NCI-H1105 (cell line): Measurements from ENCODE around the gene PRR22.

Source experiments
- DNase-seq: peaks from one replicate; lab custom pipeline; 2025; lab: John Stamatoyannopoulos, UW

The PRR22 gene

DNA sequence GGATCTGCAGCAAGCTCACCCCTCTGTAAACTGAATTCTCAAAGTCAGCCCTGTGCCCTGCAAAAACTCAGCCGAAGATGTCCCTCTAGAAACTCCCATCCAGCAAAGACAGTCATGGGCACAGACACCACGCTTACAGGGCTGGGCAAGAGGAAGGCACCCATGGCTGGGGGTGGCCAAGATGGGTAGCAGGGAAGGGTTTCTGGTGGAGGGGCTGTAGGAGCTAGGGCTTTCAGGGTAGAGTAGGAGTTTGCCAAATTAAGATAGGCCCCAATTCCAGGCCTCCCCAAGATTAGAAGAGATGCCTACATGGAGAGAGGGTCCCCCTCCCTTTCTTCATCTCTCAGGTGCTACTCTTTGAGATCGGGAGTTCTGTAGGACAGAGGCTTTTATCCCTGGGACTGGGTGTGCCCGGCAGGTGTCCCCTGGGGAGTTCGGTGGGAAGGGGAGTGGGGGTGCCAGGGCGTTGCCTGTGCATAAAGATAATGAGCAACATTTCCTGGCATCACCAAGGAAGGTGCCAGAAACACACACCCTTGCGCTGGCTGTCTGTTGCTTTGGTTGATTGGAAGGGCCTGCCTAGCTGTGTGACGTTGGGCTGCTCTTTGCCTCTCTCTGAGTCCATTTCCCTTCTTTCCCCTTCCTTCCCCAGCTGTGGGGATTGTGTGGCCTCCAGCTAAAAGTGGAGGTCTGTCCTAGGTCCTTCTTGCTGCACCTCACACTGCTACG, 29.7 kb upstream of the PRR22 start:
- DNase-seq: no peak

GRCh38 chr19:5811117-5811516, 26.6 kb upstream of the PRR22 start:
- no peak for DNase-seq

GRCh38 chr19:5809469-5809868, 24.9 kb upstream of the PRR22 start:
- no peak for DNase-seq

- no peak for DNase-seq
Observed at GRCh38 chr19:5809053-5809452, 24.5 kb upstream of the PRR22 start.

DNA sequence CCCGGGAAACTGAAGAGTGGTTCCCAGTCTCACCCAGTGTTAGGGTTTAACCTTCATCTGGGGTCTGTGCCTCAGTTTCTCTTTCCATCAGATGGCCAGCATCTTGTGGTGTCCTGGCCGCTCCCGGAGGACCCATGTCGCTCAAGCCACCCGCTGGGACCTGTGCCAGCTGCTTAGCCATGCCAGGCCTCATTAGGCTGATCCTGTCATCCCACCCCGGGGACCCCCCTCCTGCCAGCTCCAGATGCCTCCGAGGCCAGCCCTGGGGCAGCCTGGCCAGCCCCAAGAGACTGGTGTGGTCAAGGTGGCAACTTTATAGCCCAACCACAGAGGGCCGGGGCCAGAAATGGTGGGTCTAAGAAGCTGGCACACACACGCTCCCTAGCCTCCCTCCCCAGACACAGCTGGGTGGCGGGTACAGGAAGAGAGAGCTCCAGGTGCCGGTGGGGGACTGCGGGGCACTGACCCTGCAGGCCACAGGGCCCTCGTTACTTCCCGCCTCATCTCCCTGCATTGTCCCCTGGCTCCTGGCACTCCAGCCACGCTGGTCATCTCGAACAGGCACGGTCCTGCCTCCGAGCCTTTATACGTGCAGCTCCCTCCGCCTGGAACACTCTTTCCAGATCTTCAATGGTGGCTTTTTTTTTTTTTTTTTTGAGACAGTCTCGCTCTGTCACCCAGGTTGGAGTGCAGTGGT, 23.7 kb upstream of the PRR22 start:
- no peak for DNase-seq

- no peak for DNase-seq
Observed at GRCh38 chr19:5806905-5807304, 22.4 kb upstream of the PRR22 start.

- DNase-seq: no peak
Observed at GRCh38 chr19:5806133-5806489, 21.6 kb upstream of the PRR22 start.

- peak; percentile 81 for DNase-seq
Observed at GRCh38 chr19:5805462-5806132, 21.1 kb upstream of the PRR22 start.

GRCh38 chr19:5804516-5805461, 20.2 kb upstream of the PRR22 start, which contains the start of gene NRTN:
Gene NRTN (plus strand): TSS chr19:5805067. CDS start chr19:5824166, 19,099 bp downstream.
- peak; percentile 47 for DNase-seq

GRCh38 chr19:5803752-5804515, 19.4 kb upstream of the PRR22 start:
- DNase-seq: peak; percentile 93

DNA sequence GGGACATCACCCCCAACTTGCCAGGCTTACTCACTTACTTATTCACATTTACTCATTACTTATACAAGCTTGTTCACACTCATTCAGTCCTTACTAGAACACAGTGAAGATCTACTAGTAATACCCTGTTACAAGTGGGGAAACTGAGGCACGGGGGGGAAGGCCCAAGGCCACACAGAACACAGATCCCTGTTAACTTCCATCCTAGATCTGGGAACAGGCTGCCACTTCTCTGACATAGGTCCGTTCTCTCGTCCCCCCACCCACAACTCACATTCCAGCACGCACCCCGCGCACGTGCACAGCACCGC, 18.9 kb upstream of the PRR22 start:
- no peak for DNase-seq

DNA sequence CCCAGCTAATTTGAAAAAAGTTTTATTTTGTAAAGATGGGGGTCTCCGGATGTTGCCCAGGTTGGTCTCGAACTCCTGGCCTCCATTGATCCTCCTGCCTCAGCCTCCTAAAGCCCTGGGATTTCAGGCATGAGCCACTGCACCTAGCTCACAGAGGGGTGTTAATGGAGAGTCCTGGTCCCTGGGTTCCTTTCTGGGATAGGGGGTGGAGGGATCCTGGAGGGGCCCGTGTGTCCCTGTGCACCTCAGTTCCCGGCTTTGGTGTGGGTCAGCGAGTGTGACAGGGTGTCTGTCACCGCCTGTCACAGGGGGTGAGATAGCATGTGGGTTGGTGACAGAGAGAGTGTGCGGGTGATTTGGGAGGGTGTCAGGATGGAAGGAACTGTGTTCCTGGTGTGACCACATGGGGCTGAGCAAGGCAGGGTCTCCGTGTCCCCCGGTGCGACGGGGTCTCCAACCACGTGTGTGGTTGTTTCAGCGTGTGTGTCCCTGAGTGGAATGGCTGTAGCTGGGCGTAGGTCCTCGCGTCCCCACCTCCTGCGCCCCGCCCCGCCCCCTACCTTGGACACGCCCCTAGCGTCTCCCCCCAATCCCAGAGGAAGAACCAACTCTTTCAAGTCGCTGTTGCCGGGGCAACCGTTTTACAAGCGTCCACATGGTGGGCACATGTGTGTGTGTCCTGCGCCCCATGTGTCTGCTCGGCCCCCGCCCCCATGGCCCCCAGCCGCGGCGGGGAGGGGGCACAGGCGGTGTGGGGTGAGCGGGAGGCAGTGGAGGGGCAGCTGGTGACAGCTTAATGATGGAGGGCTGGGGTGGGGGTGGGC, 17.5 kb upstream of the PRR22 start:
- DNase-seq: no peak

- DNase-seq: no peak
Observed at GRCh38 chr19:5800361-5801270, 16.1 kb upstream of the PRR22 start.

GRCh38 chr19:5799247-5800241, 15.0 kb upstream of the PRR22 start:
- peak; percentile 53 for DNase-seq

DNA sequence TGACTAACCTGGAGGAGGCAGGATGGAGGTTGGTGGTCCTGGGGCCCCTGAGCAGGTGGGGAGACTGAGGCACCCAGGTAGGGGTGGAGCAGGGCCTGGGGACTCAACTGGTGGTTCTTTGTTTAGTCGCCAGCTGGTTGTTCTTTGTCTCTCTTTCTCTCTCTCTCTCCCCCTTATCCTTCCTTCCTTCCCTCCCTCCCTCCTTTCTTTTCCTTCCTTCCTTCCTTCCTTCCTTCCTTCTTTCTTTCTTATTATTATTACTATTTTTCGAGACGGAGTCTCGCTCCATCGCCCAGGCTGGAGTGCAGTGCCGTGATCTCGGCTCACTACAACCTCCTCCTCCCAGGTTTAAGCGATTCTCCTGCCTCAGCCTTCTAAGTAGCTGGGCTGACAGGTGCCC, 13.7 kb upstream of the PRR22 start:
- no peak for DNase-seq

DNA sequence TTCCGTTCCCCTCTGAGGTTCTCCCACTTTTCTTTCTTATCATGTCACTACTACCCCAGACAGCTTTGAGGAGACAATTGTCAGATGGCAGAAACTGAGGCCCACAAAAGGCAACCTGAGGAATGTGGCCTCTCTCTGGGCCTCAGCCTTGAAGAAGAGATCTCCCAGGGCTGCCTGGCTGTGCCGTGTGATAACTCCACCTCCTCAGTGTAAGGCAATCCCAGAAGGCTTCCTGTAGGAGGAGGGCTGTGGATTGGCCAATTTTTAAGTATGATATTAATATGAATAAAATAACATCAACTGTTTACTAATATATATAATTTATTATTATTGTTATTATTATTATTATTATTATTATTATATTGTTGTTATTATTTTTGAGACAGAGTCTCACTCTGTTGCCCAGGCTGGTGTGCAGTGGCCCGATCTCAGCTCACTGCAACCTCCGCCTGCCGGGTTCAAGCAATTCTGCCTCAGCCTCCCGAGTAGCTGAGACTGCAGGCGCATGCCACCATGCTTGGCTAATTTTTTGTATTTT, 10.9 kb upstream of the PRR22 start:
- DNase-seq: no peak

DNA sequence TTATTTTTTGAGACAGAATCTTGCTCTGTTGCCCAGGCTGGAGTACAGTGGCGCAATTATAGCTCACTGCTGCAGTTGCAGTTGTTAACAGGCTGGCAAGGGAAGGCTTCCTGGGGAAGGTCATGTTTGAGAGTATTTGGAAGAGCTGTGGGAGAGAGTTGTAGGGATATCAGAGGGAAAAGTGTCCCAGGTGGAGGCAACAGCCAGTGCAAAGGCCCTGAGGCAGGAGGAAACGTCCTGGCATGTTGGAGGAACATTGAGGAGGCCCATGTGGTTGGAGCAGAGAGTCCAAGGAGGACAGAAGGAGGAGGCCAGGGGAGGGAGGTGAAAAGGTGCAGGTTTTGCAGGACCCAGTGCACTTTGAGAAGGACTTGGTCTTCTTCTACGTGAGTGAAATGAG, 8.6 kb upstream of the PRR22 start:
- DNase-seq: no peak

- no peak for DNase-seq
Observed at GRCh38 chr19:5792224-5792623, 7.7 kb upstream of the PRR22 start.
